Measurements from ENCODE around the gene CDHR2.
"Not testable (repeated sequence)": the region's sequence is repeated elsewhere in the genome, so short reads cannot be mapped to it uniquely, and the experiment has no call there.

CDHR2 gene

DNA sequence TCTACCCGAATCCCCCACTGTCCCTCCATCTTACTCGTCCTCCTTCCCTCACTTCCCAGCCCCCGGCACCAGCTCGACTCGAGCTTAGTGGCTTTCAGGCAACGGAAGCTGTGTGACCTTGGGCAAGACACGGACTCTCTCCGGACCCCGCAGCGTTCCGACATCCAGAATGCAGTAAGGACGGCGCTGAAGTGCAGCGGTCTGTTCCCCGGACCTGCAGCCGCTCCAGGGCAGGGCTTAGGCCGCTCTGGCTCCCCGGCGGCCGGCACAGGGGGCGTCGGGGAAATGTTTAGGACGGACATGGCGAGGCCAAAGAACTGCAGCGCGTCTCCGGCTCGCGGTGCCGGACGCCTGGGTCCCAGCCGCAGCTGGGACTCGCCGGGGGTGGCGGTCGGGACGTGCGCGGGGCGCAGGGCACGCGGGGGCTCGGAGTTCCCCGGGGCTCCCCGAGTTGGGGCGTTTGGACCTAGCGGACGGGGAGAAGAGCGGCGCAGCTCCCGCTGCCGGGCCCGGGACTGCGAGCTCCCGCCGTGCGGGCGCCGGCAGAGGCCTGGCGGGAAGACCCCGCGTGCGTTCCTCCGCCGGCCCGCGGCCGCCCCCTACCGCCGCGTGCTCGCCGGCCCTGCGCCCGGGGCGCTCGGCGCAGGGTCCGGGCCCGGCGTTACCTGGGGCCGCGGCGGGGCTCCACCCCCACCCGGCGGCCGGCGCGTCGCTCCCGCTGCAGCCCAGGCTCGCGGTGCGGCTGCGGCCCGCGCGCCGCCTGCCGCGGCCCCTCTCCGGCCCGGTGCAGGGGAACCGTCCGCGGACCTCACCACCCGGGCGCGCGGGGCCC lies 6.3 kb upstream of the CDHR2 start:
- peak; percentile 43 for DNase-seq

DNA sequence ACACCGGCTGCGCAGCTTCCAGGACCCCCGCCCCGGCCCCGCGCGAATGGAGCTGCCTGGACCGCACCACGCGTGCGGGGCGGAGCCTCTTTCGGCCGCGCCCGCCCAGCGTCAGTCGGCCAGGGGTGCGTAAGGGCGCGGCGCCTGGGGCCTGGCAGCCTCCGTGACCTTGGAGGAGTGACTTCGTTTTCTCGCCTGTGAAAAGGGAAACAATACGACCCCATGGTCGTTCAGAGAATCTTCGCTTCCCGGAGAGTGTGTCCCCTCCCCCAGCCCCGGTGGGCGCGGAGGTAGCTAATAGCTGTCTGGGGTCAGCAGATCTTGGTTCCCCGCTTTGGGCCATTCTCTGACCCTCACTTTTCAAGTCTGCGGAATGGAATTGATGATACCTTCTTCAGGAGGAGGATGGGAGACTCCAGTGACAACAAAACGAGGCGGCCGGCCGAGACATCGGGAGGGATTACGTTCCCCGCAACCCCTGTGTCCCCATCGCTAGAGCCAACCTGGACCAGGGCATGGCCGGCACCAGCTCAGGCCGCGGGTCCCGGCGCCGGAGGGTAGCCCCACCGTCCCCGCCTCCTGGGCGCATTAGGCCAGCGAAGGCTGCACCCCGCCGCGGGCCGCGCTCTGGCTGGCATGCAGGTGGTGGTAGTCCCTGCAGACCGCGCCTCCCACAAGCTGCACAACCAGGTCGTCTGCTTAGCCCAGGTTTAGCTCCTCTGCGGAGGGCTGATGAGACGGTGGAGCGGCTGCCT lies 5.5 kb upstream of the CDHR2 start:
- peak; percentile 76 for DNase-seq

DNA sequence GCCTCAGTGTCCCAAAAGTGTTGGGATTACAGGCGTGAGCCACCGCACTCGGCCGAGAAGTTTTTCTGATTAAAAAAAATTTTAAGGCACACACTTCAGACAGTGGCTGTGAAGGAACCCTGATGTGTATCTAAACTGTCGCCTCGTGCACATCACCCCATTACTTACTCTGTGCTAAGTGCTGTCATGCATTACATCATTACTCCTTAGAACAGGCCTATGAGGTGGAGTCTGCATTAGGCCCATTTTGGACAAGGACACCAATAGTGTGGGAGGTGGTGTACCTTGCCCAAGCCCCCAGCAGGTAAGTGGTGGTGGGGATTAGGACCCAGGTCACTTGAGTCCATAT lies 3.8 kb upstream of the CDHR2 start:
- DNase-seq = no peak

GRCh38 chr5:176545737-176546509 lies 3.2 kb upstream of the CDHR2 start:
- no peak for DNase-seq

DNA sequence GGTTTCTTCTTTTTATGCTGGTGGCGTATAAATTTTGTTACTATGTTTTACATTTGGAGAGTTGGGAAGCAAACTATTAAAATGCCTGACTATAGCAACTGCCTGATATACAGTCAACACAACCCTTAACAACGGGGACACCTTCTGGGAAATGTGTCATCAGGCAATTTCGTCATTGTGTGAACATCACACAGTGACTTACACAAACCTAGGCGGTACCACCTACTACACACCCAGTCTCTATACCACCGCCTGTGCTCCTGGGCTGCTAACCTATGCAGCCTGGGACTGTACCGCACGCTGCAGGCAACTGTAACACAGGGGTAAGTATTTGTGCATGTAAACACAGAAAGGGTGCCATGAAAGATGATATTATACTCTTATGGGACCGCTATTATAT lies 1.3 kb upstream of the CDHR2 start:
- DNase-seq = peak; percentile 57

GRCh38 chr5:176549871-176550270 lies 729 bp downstream of the CDHR2 start:
- DNase-seq = no peak

- no peak for DNase-seq
These were observed 1.2 kb downstream of the CDHR2 start for GRCh38 chr5:176550275-176550831.

DNA sequence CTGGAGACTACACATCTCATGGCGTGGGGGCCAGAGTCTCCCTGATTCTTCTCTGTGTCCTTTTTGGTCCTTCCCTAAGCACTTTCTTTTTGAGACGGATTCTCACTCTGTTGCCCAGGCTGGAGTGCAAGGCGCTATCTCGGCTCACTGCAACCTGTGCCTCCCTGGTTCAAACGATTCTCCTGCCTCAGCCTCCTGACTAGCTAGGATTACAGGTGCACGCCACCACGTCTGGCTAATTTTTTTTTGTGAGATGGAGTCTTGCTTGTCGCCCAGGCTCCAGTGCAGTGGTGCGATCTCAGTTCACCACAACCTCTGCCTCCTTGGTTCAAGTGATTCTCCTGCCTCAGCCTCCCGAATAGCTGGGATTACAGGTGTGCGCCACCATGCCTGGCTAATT lies 1.8 kb downstream of the CDHR2 start:
- not testable (repeated sequence) for DNase-seq

DNA sequence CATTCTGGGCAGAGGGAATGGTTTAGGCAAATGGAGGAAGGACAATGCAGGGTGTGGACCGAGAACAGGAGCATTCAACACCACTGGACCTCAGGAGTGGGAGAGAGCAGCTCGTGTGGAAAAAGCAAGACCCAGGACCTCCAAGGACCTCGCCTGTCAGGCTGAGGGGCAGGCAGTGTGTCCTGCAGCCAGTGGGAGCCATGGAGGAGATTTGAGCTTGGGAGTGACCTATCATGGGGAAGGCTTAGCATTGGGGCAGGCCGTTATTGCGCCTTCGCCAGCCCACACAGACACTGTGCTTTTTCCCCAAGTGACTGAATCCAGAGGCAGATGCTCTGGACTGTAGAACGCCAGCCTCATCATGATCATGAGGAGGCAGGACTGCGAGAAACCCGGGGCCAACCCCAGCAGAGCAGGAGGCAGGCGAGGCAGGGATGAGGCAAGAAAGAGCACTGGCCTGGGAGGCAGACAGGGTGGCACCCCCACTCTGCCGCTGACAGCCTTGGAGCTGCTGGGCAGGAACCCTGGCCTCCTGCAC lies 3.3 kb downstream of the CDHR2 start:
- no peak for DNase-seq

GRCh38 chr5:176553260-176554085 lies 4.3 kb downstream of the CDHR2 start:
- no peak for DNase-seq

GRCh38 chr5:176557846-176558245 lies 8.7 kb downstream of the CDHR2 start:
- no peak for DNase-seq

- peak; percentile 42 for DNase-seq
These were observed 10.5 kb downstream of the CDHR2 start for GRCh38 chr5:176559683-176560082.

- DNase-seq = no peak
These were observed 11.2 kb downstream of the CDHR2 start for GRCh38 chr5:176560364-176560763.

GRCh38 chr5:176561259-176561658 lies 12.1 kb downstream of the CDHR2 start:
- no peak for DNase-seq

GRCh38 chr5:176562189-176562588 lies 13.0 kb downstream of the CDHR2 start:
- no peak for DNase-seq

DNA sequence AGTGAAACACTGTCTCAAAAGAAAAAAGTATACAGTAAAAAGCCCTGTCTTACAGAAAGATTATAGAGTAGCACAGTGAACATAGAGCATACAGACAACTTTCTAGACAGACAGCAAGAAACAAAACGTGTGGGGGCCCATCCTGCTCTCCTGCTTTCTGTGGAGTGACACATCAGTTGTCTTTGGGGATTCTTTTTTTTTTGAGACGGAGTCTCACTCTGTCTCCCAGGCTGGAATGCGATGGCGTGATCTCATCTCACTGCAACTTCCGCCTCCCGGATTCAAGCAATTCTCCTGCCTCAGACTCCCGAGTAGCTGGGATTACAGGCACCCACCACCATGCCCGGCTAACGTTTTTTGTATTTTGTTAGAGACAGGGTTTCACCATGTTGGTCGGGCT lies 14.9 kb downstream of the CDHR2 start:
- no peak for DNase-seq

DNA sequence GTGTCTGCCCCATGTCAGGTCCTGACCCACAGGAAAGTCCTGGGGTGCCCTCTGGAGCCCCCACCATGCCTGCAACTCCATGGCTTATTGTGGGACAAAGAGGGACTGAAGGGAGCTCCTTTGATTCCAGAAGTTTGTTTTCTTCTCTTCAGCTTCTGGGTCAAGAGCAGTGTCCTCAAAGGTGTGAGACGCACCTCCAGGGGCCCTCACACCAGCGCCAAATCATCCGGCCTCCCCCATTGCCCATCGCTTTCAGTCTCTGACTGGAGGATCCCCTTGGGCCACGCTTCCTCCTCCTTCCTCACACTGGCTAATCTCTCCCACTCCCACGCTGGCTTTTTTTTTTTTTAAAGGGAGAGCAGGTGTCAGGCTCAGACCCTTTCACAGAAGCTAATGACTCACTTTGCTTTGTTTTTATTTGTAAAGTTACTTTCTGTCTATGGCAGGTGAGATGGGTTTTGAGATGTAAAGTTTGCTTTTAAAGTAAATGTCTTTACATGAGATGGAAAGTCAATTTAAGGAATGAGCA lies 16.7 kb downstream of the CDHR2 start:
- no peak for DNase-seq

- no peak for DNase-seq
These were observed 19.5 kb downstream of the CDHR2 start for GRCh38 chr5:176568657-176569056.

DNA sequence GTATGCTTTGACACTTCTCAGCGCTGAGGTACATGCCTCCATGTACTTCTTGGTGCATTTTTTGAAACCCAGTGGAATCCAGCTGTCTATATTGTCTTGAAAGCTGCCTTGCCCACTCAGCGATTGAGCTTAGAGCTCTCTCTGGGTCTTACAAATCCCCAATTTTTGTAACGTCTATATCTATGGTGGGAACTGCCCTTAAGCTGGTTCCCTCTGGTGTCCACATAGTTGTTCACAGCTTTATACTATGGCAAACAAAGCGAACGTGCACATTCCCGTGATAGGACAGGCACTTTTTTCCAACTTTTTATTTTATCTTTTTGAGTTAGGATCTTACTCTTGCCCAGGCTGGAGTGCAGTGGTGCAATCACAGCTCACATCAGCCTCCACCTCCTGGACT lies 20.9 kb downstream of the CDHR2 start:
- no peak for DNase-seq

DNA sequence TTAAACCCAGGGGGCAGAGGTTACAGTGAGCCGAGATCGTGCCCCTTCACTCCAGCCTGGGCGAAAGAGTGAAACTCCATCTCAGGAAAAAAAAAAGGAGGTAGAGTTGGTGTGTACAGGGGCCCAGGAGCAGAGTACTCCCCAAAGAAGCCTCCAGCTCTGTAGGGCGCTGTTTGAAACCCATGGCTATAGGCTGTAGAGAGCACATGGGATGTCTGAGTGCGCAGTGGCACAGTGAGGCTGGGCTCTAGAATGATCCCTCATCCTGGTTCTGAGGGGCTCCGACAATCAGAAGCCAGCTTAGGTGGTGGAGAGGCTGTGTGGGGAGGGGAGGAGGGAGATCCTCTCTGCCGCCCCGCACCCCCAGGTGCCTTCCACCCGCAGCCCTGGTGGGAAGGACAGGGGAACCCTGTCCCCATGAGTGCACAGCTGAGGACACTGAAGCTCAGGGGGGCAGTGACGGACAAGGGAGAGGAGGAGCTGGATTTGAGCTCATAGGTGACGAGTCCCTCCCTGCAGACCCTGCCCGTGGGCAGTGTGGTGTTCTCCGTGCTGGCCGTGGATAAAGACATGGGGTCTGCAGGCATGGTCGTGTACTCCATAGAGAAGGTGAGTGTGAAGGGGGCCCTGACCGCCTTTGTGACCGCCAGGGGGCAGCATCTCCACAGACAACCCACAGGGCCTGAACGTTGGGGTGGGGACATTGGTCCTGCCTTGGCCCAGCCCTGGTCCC lies 24.6 kb downstream of the CDHR2 start:
- DNase-seq = peak; percentile 67

GRCh38 chr5:176574297-176574591 lies 25.1 kb downstream of the CDHR2 start:
- no peak for DNase-seq
